DLD1 (cell line): Measurements from ENCODE around the gene KCNQ4.

Source experiments
- in situ Hi-C: cut with HindIII; loops from 2 replicates; pipeline ENCODE4 v1.10.0; 2017; ENCODE audit warnings: low sequenced_read_pairs

The KCNQ4 gene

DNA sequence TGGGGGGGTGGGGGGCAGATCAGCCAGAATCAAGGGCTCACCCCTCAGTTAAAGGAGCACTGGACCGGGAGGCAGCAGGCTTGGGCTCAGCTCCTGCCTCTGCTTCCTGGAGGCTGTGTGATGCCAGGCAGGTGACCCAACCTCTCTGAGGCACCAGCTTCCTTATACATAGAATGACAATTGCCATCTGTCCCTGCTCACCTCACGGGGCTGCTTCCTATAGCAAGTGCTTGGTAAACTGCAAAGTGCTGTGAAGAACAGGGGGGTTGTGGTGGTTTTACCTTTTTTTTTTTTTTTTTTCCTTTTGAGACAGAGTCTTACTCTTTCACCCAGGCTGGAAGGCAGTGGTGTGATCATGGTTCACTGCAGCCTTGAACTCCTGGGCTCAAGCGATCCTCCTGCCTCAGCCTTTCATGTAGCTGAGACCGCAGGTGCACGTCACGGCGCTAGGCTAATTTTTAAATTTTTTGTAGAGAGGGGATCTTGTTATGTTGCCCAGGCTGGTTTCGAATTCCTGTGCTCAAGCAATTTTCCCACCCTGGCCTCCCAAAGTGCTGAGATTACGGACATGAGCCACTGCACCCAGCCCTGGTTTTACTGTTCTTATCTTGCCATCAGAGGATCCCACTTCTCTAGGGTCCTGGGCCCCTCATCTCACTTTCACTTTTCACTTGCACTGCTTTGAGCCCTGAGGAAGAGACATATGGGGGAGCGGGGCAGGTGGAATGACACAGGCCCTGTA, 11.6 kb downstream of the KCNQ4 start:
- in situ Hi-C loops, result no loop called here

- in situ Hi-C loops, result no loop called here
Measured at GRCh38 chr1:40795811-40796586, 12.4 kb downstream of the KCNQ4 start.

DNA sequence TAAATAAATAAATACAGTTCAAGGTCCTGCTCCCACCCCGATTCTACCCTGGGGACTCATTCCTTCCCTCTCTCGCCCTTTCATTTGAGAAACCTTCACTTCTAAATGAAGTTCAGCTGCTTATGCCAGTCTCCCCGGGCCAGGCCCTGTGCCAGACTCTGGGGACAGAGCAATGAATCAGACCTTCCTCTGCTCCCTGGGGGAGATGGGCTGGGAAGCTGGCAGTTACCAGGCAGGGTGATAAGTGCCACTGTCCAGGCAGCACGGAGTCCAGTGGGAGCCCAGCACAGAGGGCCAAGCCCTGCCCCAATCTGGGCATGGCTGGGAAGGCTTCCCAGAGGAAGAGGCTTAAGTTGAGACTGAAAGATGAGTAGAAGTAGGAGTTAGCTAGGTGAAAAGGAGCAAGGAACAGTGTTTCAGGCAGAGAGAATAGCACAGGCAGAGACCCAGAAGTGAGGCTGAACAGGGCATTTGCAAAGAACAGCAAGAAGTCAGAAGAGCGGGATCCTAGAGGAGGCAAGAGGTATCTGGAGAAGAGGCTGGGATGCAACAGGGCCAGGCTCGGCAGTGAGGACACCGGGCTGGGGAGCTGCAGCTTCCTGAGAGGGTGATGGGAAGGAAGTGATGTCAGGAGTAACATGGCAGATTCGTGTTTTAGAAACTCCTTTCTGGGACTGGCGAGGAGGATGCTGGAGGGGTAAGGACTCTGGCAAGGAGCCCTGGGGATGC, 13.5 kb downstream of the KCNQ4 start:
- in situ Hi-C loops, result no loop called here

GRCh38 chr1:40797668-40798010, 14.1 kb downstream of the KCNQ4 start:
- in situ Hi-C loops, result no loop called here

GRCh38 chr1:40798366-40799281, 15.0 kb downstream of the KCNQ4 start:
- in situ Hi-C loops, result no loop called here

DNA sequence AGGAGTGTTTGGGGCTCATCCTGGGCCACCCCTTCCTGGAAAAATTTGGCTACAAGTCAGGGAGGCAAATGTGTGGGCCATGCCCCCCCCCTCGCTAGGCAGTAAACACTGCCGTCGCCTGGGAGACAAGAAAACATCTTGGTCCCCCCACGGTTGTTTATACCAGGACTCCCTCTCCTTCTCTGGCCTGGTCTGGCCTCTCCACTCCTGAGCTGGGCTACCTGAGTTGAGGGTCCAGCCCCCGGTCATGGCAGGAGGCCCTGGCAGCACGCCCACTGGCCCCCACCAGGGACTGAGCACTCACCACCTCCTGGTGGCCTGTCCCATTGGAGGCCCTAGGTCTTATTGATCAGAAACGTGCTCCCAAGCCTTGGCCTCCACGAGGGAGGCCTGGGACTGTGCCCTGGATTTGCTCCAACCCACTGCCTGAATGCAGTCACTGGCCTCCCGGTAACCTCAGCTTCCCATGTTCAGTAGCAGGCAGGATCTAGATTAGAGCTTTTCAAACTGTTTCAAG, 15.8 kb downstream of the KCNQ4 start:
- in situ Hi-C loops, result no loop called here

DNA sequence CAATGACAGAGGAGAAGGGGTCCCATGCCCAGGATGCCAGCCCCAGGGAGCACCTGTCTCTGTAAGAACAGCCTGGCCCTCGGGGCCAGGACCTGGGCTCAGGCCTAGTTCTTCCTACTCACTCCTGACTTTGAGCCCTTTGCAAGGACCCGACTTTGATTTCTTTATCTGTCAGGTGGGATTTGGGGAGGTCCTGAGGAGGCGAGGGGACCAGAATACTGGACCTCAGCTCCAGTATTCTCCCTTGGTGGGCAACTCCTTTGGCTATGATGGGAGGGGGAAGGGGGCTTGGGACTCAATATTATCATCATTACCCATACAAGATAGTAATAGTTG, 18.1 kb downstream of the KCNQ4 start:
- in situ Hi-C loops, result no loop called here

DNA sequence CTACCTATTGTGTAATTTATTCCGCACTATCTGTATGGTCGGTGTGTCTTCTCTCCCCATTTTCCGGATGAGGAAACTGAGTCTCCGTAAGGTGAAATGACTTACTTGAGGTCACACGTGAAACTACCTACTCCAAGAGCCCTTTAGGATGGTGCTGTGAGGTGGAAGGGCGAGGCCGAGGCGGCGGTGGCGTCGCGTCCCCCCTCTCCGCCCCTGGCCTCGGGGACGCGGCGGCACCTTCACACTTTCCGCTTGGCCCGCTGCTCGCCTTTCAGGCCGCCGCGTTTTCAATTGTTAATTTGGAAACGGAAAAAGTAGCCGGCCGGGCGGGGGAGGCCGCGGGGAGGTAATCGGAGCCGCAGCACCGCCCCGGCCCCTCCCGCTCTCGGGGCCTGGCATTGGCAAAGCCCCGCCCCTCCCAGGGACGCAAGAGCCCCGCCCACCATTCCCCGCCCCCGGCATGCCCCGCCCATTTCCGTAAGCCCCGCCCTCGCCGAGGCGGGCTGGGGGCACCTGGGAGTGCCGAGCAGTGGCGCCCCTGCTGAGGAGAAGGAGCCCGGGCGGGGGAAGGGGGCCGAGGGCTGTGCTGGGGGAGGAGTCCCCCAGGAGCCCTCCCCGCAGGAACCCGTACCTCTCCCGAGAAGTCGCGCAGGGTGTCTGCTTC, 18.6 kb downstream of the KCNQ4 start:
- in situ Hi-C loops, result no loop called here

DNA sequence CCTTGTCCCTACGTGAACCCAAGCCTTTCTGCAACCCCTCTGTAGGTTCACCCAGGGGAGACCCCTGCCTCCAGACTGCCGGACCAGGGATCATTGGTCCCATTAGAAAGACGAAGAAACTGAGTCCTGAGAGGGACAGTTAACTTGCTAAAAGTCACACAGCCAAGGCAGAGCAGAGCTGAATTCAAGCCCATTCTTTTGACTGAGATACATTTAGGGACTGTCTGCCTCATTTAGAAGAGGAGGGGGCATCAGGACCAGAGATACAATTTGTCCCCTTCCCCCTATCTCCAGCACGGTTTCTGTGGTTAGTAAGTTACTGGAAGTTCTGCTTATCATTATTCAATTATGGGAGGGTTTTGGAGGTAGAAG, 19.1 kb downstream of the KCNQ4 start:
- in situ Hi-C loops, result no loop called here

GRCh38 chr1:40803447-40803846, 19.9 kb downstream of the KCNQ4 start:
- in situ Hi-C loops, result no loop called here

- in situ Hi-C loops, result no loop called here
Measured at GRCh38 chr1:40803902-40804301, 20.3 kb downstream of the KCNQ4 start.

- in situ Hi-C loops, result no loop called here
Measured at GRCh38 chr1:40806240-40806639, 22.7 kb downstream of the KCNQ4 start.

GRCh38 chr1:40806731-40807695, 23.4 kb downstream of the KCNQ4 start:
- in situ Hi-C loops, result no loop called here

DNA sequence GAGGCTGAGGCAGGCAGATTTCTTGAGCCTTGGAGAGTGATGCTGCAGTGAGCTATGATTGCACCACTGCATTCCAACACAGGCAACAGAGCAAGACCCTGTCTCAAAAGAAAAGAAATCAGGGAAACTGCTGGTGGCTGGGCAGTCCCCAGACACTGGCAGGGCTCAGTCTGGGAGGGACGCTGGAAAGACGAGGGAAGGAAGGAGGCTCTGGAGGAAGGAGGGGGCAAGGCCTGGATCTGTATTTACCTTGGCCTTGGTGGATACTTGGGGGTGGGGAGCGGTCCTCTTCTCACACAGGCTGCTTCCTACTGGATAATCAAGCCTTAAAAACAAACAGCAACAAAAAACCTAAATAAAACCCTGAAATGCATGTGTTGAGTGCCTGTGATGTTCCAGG, 24.4 kb downstream of the KCNQ4 start:
- in situ Hi-C loops, result no loop called here

- in situ Hi-C loops, result no loop called here
Measured at GRCh38 chr1:40808444-40808843, 24.9 kb downstream of the KCNQ4 start.

DNA sequence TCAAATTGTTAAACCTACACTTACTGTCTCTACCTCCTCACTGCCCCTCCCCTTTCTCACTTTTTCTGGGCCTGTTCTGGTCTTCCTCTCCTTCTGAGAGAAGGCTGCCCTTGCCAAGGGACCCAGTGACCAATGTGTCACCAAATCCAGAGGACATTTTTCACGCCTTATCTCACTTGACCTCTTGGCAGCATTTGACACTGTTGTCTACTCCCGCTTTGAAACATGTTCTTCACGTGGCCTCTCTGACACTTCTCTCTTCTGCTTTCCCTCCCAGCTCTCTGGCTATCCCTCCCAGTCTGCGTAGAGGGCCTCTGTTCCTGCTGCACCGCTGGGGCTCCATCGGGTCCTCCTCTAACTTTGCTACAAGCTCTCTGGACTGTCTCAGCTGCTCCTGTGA, 25.3 kb downstream of the KCNQ4 start:
- in situ Hi-C loops, result no loop called here

GRCh38 chr1:40810927-40811326, 27.3 kb downstream of the KCNQ4 start:
- in situ Hi-C loops, result no loop called here

DNA sequence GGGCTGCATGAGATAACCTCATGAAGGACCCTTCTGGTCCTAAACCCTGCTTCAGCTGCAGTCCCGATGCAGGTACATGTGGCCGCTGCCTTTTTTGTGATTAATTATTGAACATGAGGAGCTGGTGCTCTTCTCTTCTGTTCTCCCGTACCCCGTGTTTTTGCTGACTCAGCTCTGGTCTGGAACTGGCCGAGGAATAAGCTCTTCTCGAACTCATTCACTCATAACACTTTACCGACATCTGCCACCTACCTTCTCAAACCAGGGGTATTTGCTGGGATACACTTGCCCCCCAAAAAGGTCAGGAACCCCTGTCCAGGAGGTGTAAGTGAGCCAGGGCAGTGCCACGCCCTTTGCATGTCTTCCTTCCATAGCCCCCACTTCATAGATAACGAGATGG, 31.8 kb downstream of the KCNQ4 start:
- in situ Hi-C loops, result no loop called here

- in situ Hi-C loops, result no loop called here
Measured at GRCh38 chr1:40817791-40818263, 34.2 kb downstream of the KCNQ4 start.
